ENCODE results near the gene IKZF3.

DNA sequence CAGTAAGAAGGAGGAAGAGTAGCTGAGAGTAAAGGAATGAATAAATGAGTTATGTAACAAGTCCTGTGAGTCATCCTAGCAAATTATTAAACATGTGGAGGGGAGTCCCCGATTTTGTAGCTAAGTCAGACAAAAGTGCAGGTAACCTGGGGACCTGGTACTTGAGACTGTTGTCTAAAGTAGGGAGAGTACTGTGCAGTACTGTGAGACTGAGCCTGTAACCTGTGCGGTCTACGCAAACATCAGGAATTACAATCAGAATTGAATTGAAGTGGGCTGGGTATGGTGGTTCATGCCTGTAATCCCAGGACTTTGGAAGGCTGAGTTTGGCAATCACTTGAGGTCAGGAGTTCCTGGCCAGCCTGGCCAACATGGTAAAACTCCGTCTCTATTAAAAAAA lies 35.7 kb downstream of the IKZF3 start:
- TF ChIP-seq, protein P1, sequence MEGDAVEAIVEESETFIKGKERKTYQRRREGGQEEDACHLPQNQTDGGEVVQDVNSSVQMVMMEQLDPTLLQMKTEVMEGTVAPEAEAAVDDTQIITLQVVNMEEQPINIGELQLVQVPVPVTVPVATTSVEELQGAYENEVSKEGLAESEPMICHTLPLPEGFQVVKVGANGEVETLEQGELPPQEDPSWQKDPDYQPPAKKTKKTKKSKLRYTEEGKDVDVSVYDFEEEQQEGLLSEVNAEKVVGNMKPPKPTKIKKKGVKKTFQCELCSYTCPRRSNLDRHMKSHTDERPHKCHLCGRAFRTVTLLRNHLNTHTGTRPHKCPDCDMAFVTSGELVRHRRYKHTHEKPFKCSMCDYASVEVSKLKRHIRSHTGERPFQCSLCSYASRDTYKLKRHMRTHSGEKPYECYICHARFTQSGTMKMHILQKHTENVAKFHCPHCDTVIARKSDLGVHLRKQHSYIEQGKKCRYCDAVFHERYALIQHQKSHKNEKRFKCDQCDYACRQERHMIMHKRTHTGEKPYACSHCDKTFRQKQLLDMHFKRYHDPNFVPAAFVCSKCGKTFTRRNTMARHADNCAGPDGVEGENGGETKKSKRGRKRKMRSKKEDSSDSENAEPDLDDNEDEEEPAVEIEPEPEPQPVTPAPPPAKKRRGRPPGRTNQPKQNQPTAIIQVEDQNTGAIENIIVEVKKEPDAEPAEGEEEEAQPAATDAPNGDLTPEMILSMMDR (IDR thresholded peaks at IDR 0.05; ENCODE audit: low read depth, low read length): no peak
- no peak for TF ChIP-seq EZH2phosphoT487 (IDR thresholded peaks at IDR 0.05; ENCODE audit: low read depth)
